Measurements from ENCODE around the gene IL17B.

IL17B gene

DNA sequence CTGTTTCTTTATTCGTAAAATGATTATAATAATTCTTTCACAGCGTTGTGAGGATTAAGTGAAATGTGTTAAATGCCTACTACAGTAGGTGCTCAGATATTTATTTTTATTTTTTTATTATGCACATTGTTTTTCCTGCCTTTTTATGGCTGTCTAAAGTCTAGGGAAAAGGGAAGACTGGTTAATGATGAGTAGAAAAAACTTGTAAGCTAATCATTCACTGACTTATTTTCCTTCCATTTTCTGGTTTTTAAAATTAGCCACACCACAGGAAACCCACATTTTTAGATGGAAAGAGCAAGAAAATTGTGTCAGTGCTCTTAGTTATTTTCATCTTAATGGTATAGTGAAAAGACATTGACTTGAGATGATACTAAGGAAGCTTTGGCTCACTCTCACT is 25.2 kb downstream of the IL17B start:
- DNase-seq = no peak

DNA sequence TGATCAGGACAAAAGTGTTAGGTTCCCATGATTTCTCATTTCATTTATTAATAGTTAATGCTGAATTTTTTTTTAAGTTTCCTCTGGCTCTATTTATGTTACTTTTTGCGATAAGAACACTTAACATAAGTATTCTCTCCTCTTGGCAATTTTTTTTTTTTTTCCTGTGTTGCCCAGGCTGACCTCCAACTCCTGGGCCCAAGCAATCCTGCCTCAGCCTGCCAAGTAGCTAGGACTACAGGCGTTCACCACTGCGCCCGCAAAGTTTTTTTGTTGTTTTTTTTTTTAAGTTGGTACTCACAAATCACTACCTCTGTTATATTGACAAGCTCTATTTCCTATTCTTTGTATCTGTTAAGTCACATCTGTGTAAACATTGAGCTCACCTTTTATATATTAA is 26.9 kb downstream of the IL17B start:
- DNase-seq = no peak

DNA sequence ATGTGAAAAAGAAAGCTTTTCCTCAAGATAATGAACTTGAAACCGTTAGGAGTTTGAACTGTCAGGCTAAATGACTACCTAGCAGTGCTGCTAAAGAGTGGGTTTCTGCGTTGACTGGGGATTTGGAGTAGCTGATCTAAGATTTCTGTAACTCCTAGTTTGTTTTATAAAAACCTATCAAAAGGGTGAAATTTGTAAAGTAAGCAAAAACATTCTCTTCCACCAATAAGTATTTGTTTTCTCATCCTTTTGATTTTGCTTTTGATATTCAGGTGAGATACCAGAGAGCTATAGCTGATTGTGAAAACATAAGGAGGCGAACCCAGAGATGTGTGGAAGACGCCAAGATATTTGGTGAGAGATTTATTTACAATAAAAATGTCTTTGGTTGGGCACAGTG is 29.7 kb downstream of the IL17B start:
- DNase-seq = no peak

- no peak for DNase-seq
These were observed 30.6 kb downstream of the IL17B start for GRCh38 chr5:149348518-149348917.

GRCh38 chr5:149345892-149346222 is 33.2 kb downstream of the IL17B start:
- DNase-seq = peak; percentile 47

DNA sequence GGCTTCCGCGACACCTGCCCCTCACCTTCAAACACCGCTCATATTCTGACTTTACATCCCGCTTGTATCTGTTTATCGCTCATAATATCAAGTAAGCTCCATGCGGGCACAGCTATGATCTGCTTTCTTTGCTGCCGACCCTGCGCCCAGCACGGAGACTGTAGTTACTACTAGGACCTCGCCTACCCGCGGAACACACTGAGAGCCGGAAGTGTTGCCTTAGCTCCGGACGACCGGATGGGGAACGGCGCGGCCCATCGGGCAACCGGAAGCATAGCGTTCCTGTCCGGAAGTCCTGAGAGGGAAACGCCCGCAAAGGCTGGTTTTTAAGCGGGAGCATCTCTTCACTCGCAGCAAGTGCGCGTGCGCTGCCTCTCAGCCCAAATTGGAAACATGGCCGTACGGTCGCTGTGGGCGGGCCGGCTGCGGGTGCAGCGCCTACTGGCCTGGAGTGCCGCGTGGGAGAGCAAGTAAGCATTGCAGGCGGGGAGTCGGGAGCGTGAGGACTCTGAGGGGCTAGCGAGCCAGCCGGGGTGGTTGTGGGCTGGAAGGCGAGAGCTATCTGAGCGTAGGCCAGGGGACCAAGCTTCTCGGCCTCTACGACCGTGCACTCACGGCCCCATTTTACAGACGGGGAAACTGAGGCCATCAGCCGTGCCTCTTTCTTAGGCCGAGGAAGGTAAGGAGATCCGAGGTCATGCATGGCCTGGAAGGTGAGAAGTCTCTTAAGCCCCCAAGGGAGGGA is 33.8 kb downstream of the IL17B start, which contains the start of gene GRPEL2:
Gene GRPEL2, plus strand, starts transcription at position 353 of the 745 bp plus-strand sequence. Its CDS starts 41 bp downstream, at position 394.
- peak; percentile 97 for DNase-seq

DNA sequence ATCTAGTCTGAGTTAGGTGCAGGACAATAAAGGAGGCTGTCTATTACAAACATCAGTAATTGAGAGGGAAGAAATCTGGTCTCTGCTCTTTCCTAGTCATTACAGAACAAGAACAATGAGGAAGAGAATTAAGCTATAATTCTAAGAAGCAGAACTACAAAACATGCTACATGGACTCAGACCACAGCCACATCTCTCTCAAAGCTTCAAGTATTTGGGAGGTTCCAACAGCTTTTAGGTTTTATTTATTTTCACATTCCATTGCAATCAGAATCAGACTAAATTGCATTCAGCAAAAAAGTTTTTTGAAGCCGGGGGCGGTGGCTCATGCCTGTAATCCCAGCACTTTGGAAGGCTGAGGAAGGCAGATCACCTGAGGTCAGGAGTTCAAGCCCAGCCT is 34.9 kb downstream of the IL17B start:
- DNase-seq = no peak

- DNase-seq = no peak
These were observed 37.2 kb downstream of the IL17B start for GRCh38 chr5:149341876-149342275.

- no peak for DNase-seq
These were observed 38.2 kb downstream of the IL17B start for GRCh38 chr5:149340920-149341319.

- DNase-seq = no peak
These were observed 40.7 kb downstream of the IL17B start for GRCh38 chr5:149338364-149338763.

GRCh38 chr5:149337736-149338135 is 41.4 kb downstream of the IL17B start:
- no peak for DNase-seq

DNA sequence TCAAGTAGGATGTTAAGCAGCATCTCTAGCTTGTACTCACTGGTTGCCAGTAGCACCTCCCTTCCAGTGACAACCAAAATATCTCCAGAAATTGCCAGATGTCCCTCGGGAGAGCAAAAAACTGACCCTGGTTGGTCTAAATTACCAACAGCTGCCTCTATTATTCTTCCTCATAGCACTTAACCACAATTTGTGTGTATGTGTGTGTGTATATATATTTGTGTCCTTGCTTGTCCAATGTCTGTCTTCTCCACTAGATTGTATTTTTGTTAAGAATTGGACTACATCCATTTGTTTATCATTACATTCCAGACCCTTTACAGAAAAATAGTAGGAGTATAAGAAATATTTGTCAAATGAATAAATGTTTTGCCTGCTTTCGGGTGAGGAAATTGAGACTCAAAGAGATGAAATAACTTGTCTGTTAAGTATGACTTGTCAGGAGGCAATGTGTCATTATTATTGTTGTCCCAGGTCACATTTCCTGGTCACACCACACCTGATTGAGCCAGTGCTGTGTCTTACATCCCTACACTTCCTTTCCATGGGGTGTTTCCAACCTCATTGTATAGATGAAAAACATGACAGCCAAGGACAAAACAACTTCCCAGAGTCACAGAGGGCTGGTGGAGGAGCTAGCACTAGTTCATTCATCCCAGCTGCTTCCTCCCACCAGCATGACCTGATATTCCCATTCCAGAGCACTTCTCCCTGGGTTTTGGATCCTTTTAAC is 45.2 kb downstream of the IL17B start:
- no peak for DNase-seq

DNA sequence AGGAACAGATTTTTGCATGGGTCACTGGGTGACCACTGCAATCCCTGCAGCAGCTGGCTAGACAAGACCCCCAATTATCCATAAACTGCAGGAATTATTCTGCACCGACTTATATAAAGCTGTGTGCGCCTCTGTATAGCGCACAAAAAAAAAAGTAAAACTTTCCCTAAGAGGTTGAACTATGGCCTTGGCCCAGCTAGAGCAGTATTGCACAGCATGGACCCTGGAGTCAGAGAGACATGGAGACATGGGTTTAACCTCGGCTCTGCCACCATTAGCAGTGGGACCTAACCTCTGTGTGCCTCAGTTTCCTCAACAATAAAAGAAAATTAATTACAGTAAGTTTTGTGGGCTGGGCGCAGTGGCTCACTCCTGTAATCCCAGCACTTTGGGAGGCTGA is 50.9 kb downstream of the IL17B start:
- no peak for DNase-seq

DNA sequence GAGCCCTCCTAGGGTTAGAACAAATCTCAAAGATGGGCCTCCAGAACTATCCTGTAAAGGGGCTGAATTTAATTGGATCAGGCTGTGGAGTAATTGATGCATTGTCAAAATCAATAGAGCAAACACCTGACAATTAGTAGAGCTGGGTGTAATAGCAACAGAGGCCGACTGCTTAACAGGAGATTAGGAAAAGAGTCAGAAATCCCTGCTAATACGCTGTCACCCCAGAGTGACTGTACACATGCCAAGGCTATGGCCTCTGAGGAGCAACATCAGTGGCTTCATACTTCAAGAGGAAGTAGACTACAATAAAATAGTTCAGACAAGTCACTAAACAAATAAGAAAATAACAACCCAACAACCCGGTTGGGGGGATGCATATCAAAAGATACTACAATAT is 52.5 kb downstream of the IL17B start:
- DNase-seq = no peak

- no peak for DNase-seq
These were observed 53.2 kb downstream of the IL17B start for GRCh38 chr5:149325894-149326293.

DNA sequence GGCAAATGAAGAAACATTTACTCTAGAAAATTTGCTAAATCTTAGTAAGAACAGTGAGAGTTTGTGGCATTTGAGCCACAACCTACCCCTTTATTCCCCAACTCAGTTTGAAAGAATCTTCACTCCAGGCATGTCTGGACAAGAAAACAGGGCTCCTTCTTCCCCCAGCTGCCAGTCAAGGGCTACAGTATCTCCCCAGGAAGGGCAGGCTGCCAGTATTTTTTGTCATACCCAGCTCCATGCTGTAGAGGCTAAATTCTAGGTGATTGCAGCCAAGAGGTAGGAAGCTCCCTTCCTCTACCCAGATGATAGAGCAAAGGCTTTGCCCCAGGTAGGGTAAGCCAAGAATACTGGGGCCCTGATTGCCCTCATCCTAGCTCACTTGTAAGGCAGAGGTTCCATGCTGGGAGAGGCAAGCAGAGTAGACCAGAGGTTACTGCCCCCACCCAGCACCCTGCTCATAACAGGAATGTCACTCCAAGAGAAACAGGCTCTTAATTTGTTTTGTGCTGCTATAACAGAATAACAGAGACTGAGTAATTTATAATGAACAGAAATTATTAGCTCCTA is 53.8 kb downstream of the IL17B start:
- DNase-seq = no peak

GRCh38 chr5:149324641-149325040 is 54.5 kb downstream of the IL17B start:
- DNase-seq = no peak

Measured in fibroblast of skin of right quadriceps (primary cell).